ENCODE data around the gene PHEX.
A peak's percentile ranks its signal among the peaks of the same experiment; 100 is the strongest.

The PHEX gene

DNA sequence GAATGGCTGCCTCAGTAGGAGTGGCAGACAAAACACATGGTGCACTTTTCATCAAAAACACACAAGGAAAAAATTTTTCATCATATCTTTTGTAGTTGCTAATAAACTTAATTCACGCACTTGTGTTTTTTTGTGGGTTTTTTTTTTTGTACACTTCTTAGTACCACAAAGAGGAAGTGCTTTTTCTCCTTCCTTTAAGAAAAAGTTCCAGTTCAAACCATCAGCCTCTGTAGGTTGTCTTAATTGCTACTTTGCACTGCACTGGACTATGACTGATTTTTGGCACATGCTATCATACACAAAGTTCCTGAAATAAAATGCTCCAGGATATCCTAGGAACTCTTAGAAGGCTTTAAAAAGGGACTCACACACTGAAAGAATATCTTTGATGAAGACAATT is at the start of gene PHEX:
PHEX (plus strand) TSS at position 242 of the 400 bp plus-strand sequence. CDS start 681 bp downstream, outside the sequence.
- Histone ChIP-seq H3K4me2 (ENCODE audit: low read length) (no peak within 1 kb of the TSS), H3K36me3 (ENCODE audit: insufficient read depth, low read length) (no peaks in the 10 kb centered on the region), H3K9me2 (ENCODE audit: low read depth, low read length) (no peaks in the 10 kb centered on the region), H3K79me2 (ENCODE audit: insufficient read depth, low read length) (no peaks in the 10 kb centered on the region), H3K9ac (ENCODE audit: low read length) (no peak within 1 kb of the TSS), H3K9me3 (ENCODE audit: low read length) (no peaks in the 10 kb centered on the region), H3K4me1 (ENCODE audit: insufficient read depth, low read length, severe bottlenecking) (no peaks in the 10 kb centered on the region), H4K20me1 (ENCODE audit: insufficient read depth, low read length) (no peaks in the 10 kb centered on the region), H3K27ac (ENCODE audit: low read depth, low read length, poor library complexity, severe bottlenecking) (no peak within 1 kb of the TSS), H3F3A (ENCODE audit: insufficient read depth, low read length) (no peaks in the 10 kb centered on the region), H3K27me3 (ENCODE audit: insufficient read depth, low read length) (no peaks in the 10 kb centered on the region), H2AFZ (ENCODE audit: low read length) (no peak within 1 kb of the TSS), H3K4me3 (ENCODE audit: low read depth, low read length, poor library complexity, severe bottlenecking) (no peak within 1 kb of the TSS)
- TF ChIP-seq, protein P1, sequence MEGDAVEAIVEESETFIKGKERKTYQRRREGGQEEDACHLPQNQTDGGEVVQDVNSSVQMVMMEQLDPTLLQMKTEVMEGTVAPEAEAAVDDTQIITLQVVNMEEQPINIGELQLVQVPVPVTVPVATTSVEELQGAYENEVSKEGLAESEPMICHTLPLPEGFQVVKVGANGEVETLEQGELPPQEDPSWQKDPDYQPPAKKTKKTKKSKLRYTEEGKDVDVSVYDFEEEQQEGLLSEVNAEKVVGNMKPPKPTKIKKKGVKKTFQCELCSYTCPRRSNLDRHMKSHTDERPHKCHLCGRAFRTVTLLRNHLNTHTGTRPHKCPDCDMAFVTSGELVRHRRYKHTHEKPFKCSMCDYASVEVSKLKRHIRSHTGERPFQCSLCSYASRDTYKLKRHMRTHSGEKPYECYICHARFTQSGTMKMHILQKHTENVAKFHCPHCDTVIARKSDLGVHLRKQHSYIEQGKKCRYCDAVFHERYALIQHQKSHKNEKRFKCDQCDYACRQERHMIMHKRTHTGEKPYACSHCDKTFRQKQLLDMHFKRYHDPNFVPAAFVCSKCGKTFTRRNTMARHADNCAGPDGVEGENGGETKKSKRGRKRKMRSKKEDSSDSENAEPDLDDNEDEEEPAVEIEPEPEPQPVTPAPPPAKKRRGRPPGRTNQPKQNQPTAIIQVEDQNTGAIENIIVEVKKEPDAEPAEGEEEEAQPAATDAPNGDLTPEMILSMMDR (IDR thresholded peaks at IDR 0.05; ENCODE audit: low read length), result no peak
- TF ChIP-seq EZH2 (IDR thresholded peaks at IDR 0.05; ENCODE audit: borderline replicate concordance, low read length), result no peak

DNA sequence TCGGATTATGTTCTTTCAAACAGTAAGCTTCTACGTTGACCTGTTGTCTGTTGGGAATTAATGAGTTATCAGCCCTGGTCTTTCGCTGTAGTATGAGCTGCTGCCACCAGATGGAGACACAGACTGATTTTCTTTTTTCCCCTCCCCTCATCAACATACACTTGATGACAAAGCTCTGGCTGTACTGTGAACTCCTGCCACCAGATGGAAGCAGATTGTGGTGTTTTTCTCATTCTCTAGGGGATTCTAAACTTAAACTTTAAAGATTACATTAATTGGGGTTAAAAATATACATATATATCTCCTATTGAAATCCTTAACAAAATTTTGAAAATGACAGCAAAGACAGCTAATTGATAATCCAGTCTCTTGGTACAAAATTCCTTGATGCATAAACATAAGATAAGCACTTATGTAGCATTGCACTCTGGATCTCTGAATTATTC is 46.8 kb upstream of the PHEX start:
- no peak overlapping the region for H3K27ac ChIP-seq (ENCODE audit: low read depth, low read length, poor library complexity, severe bottlenecking)
- peaks cover 25% of the 10 kb centered on the region for H3K36me3 ChIP-seq (ENCODE audit: insufficient read depth, low read length)

DNA sequence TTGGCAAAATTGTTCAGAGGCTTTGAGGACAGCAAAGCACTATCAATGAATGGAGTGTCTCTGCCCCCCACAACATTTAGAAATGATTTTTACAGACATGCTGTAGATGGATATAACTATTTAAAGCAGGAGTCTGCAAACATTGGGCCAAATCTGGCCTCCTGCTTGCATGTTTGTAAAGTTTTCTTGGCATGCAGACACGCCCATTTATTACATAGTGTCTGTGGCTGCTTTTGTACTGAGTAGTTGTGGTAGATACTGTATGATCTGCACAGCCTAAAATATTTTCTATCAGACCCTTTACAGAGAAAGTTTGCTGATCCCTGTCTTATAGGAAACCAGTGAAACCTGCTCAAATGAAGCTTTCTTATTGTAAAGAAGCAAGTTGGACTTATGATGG is 45.5 kb upstream of the PHEX start:
- Histone ChIP-seq H3K9ac (ENCODE audit: low read length) (no peak overlapping the region), H3K4me3 (ENCODE audit: low read depth, low read length, poor library complexity, severe bottlenecking) (no peak overlapping the region), H2AFZ (ENCODE audit: low read length) (no peak overlapping the region), H3K9me3 (ENCODE audit: low read length) (no peaks in the 10 kb centered on the region), H3K4me2 (ENCODE audit: low read length) (no peak overlapping the region), H3K9me2 (ENCODE audit: low read depth, low read length) (no peaks in the 10 kb centered on the region), H3K36me3 (ENCODE audit: insufficient read depth, low read length) (peaks cover 30% of the 10 kb centered on the region), H3K4me1 (ENCODE audit: insufficient read depth, low read length, severe bottlenecking) (no peaks in the 10 kb centered on the region), H3F3A (ENCODE audit: insufficient read depth, low read length) (no peaks in the 10 kb centered on the region), H3K27ac (ENCODE audit: low read depth, low read length, poor library complexity, severe bottlenecking) (no peak overlapping the region), H4K20me1 (ENCODE audit: insufficient read depth, low read length) (no peaks in the 10 kb centered on the region), H3K27me3 (ENCODE audit: insufficient read depth, low read length) (no peaks in the 10 kb centered on the region), H3K79me2 (ENCODE audit: insufficient read depth, low read length) (no peaks in the 10 kb centered on the region)
- no peak for TF ChIP-seq EZH2 (IDR thresholded peaks at IDR 0.05; ENCODE audit: borderline replicate concordance, low read length)
- TF ChIP-seq, protein P1 (IDR thresholded peaks at IDR 0.05; ENCODE audit: low read length), result no peak

More for the DNA sequence above, 46.8 kb upstream of the PHEX start:
- Histone ChIP-seq H3K9ac (ENCODE audit: low read length) (no peak overlapping the region), H3K9me3 (ENCODE audit: low read length) (no peaks in the 10 kb centered on the region), H3K4me3 (ENCODE audit: low read depth, low read length, poor library complexity, severe bottlenecking) (no peak overlapping the region), H3K4me2 (ENCODE audit: low read length) (no peak overlapping the region), H3F3A (ENCODE audit: insufficient read depth, low read length) (no peaks in the 10 kb centered on the region), H3K27me3 (ENCODE audit: insufficient read depth, low read length) (no peaks in the 10 kb centered on the region), H3K4me1 (ENCODE audit: insufficient read depth, low read length, severe bottlenecking) (no peaks in the 10 kb centered on the region), H2AFZ (ENCODE audit: low read length) (no peak overlapping the region), H4K20me1 (ENCODE audit: insufficient read depth, low read length) (no peaks in the 10 kb centered on the region), H3K9me2 (ENCODE audit: low read depth, low read length) (no peaks in the 10 kb centered on the region), H3K79me2 (ENCODE audit: insufficient read depth, low read length) (no peaks in the 10 kb centered on the region)
- no peak for TF ChIP-seq EZH2 (IDR thresholded peaks at IDR 0.05; ENCODE audit: borderline replicate concordance, low read length)
- TF ChIP-seq, protein P1 (IDR thresholded peaks at IDR 0.05; ENCODE audit: low read length), result peak; percentile 72
